Brain pericyte (primary cell): ENCODE results near the gene TMF1.

Experiments used
- DNase-seq: peaks from one replicate; pipeline ENCODE4 v3.0.0-alpha.2; 2012; ENCODE audit warnings: low read depth, low spot score

TMF1 gene

DNA sequence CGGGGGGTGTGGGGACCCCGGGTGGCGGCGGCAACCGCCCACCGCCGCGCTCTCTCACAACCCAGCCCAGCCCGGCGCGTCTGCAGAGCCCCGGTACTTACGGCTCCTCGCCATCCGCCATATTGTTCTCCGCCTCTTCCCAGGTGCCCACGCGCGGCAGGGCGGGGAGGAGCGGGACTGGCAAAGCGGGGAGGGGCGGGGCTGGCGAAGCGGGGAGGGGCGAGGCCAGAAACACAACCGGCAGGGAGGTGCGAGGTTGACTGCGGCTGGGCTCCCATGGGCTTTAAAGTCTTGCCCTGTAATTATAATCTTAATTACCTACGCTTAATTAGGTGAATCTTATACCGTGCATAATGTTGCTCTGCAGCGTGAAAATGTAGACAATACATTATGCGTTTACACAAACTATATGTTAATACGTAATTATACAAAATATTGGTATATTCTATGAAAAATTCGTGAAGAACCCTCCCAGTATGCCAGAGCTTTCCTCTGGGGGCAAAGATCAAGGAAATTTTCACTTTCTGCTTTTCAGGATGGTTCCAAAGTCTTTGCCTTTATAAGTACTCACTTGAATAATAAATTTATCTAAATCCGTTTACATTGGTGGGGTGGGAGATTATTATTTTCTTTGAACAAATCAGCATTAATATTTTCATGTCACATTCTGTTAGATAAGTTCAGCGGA lies 28.2 kb upstream of the TMF1 start, which contains the start of gene UBA3:
TSS of gene UBA3 (minus strand) at position 133 of the 688 bp plus-strand sequence. CDS start at position 121, 12 bp downstream.
- DNase-seq = no peak

DNA sequence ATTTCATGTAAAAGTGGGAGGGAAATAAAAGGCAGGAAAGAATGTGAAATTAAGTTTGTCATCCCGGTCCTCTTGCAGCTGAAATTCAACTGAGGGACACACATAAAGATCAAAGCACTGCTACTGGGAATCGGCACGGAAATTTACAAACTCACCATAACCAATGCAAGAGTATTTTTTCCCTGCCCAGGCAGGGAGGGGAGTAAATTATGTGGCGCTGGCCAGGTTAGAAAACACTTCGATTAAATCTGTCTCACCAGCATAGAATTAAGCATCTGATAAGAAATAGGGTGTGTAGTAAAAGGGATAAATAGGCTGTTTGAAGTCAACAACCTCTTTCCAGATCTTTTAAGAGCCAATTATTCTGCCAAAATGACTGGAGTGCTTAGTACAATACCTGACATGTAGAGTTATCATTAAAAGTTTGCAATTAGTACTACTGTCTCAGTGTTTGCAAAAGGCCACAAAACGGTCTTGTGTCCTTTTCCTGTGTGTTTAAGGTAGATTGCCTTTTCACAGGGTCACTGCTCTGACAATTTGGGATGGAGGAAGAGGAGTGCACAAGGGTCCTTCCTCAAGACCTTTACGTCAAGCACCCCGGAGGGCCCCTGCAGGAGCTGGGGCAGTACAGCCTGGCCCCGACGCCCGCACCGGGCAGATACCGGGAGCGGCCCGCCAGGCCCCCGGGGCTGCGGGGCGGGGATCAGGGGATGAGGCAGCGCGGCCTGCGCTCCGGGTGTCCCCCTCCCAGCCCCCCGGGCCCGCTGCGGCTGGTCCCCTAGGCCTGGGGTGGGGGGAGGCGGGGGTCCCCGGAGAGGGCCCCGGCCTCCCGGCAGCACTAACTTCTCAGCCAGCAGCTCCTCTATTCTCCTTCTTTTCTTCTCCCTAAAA lies 27.4 kb upstream of the TMF1 start:
- DNase-seq = no peak

DNA sequence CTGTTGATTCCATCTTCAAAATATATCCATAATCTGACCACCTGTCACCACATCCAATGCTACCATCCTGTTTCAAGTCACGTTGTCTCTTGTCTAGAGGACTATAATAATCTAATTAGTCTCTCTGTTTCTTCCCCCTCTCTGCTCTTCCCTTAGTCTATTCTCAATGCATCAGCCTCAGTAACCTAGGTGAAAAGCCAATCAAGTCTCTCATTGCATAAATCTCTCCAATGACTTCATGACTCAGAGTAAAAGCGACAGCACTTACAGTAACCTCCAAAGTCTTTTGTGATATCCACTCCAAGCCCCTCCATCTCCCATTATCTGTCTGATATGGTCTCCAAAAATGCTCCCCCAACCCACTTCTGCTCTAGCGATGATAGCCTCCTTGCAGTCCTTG lies 20.8 kb upstream of the TMF1 start:
- no peak for DNase-seq

DNA sequence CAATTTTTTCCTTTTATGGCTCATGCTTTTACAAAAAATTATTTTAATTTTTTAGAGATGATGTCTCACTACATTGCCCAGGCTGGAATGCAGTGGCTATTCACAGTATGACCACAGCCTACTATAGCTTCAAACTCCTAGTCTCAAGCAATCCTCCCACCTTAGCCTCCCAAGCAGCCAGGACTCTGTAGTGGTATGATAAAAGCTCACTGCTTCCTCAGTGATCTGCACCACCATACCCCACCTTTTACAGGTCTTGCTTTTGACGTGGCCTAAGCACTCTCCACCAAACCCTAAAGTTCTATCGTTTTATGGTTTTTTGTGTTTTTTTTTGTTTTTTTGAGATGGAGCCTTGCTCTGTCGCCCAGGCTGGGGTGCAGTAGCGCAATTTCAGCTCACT lies 14.0 kb upstream of the TMF1 start:
- DNase-seq = no peak

DNA sequence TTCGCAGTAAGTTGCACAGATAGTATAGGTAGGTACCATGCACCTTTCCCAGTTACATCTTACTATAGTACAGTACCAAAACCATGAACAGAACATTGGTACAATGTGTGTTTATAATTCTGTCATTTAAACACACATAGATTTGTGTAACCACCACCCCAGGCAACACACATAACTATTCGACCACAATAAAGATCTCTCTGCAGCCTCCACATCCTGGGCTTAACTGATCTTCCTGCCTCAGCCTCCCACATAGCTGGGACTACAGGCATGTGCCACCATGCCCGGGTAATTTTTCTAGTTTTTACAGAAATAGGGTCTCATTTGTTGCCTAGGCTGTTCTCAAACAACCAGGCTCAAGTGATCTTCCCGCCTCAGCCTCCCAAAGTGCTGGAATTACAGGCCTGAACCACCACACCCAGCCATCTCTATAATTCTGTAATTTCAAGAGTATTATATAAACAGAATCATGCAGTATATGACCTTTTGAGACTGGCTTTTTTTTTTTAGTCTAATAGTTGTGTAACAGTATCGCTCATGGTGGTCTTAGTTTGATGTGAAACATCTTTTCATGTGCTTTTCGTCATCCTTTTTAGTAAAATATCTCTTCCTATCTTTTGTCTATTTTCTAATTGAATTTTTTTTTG lies 13.3 kb upstream of the TMF1 start:
- DNase-seq = no peak

DNA sequence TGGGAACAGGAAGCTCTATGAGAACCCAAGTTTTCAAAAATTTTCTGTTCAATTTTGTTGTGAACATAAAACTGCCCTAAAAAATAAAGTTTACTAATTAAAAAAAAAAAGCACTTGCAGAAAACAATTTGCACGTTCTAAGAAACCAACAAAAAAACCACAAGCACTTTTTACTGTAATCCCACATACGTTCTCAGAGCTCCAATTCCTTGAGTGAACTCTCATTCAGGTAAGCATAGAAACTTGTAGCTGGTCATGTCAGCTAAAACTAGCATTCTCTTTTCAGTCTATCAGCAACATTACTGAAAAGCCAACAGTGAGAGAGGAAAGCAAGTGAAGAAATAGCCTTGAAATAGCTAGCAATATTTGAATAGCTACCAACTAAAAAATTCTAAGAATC lies 11.5 kb upstream of the TMF1 start:
- DNase-seq = no peak

DNA sequence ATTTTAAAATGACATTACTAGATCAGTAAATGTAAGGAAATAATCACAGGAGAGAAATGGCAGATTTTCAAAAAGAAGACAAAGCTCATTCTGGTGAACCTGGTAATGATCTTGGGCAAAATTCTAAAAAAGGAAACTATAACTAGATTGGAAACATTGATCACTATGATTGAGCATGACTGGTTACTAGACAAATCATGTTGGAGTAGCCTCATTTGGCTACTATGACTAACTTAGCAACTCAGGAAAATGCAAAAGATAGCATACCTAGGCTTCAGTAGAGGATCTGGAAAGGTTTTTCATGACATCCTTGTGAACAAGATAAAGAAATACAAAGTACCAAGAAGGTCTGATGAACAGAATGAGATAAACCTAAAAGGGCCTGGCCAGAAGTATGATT lies 7.6 kb upstream of the TMF1 start:
- no peak for DNase-seq

DNA sequence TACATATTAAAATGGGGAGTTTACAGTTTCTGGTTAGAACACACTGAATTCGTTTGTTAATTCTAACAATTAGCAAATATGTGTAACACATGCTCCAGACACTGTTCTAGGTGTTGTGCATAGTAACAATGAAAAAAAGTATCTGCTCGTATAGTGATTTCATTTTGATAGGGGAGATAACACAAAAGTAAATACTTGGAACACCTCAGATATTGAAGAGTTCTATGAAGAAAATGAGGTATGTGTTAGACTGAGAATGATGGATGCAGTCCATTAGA lies 6.8 kb upstream of the TMF1 start:
- no peak for DNase-seq

DNA sequence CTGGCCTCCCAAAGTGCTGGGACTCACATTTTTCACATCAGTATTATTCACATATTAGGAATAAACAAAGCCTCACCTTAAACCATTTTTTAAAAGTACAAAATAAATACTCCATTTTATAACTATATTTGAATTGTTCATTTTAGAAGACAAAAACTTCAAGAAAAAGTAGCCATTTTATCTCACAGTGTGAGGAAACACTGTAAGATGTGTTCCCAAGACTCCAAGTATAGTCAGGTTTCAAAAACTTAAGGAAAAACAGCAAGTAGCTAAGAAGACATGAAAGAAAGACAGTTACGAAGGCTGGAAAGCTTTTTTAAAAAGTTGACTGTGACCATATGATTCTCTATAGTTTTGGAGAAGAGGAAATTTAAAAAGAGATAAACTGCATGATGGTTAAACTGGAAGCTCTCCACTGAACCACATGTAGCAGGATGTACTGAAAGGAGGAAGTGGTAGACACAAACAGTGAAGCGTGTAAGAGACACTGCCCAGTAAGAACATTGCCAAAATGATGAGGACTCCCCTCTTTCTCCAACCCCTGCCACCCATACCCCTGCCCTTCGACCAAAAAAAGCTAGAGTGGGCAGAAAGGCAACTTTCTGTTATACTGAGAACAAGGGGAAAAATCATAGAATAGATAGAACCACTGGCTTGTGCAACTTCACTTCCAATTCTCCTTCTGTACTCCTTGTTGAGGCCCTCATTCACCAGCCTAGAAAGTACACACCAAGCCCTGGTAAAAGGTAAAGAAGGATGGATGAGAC lies 6.2 kb upstream of the TMF1 start:
- no peak for DNase-seq

DNA sequence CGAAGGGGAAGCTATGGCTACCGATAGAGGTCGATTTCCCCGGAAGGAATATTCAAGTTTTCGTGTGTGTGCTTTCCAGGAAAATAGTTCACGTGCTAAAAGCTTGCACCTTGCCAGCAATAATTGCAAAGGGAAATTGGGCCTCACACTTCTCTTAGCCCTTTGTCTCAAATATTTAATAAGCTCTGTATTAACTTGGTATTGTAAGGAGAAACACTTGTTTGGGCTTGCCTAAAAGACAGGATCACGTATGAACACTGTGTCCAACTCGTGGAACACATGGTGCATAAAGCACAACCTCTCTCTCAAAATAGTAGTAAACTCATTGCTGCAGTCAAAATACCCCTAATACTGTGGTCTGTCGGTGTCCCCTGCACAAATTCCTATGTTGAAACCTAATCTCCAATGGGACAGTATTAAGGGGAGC lies 352 bp upstream of the TMF1 start:
- DNase-seq = peak; percentile 12

DNA sequence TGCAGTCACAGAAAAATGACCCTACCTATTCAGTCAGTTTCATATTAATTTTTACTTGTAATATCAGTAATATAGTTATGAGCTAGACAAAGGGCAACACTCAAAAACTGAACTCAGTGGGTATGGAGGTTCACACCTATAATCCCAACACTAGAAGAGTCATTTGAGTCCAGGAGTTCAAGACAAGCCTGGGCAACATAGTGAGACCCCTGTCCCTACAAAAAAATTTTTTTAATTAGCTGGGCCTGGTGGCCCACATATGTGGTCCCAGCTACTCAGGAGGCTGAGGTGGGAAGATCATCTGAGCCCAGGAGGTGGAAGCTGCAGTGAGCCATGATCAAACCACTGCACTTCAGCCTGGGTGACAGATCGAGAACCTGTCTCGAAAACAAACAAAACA lies 3.1 kb downstream of the TMF1 start:
- no peak for DNase-seq

DNA sequence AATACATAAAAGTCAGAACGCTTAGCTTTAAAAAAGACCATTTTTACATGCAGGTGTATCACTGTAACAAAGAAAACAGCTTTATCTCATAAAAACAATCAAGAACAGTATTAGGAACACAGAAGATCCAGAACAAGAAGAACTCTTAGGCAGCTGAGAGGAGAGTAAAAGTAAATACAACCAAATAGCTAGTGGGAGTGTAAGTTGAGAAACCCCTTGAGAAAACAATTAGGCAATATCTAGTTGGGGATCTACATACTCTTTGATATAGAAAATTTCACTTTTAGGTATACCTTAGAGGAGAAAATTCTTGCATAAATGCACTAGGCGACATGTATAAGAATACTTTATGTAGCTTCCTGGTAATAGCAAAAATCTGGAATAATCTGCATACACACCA lies 7.5 kb downstream of the TMF1 start:
- DNase-seq = no peak

DNA sequence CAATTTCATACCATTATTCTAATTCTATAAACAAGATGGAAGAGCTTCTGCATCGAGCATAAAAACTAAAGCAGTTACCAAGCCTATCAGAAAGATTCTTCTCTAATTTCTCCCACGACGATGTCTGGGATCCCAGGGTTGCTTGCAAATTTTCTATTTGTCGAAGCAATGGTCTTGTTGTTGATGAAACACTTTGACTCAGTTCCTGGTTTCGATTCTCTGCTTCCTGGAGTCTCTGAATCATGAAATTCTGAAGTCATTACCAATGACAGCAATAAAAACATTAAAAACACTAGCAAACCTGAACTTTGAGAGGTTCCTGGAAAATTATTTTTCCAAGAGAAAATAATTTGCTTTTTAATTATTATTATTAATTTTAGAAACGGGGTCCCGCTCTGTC lies 18.7 kb downstream of the TMF1 start:
- no peak for DNase-seq

DNA sequence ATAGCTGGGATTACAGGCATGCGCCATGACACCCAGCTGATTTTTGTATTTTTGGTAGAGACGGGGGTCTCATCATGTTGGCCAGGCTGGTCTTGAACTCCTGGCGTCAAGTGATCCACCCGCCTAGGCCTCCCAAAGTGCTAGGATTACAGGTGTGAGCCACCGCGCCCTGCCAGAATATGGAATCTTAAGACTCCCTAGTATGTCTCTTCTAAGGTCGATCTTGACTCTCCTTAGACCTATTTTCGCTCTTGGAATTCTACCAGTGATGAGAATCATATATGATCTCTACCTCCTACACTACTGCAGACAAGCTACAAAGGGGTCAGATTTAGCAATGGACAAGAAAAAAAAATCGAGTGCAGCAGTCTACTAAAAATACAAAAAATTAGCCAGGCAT lies 19.4 kb downstream of the TMF1 start:
- DNase-seq = no peak

DNA sequence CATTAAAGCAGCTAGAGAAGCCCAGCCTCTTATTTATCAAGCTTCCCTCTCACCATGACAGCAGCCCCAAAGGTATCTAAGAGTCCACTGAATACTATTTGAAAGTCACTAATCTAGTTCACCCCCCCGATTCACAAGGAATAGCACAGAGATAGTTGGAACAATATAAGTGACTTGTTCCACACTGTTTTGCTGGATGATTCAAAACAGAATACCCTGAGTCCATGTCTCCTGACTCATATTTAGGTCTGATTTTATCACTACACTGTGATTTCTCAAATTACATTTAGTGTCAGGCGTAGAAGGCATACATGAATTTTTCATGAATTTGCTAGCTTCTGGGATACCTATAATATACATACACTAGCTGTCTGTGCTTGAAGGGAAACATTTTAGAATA lies 20.0 kb downstream of the TMF1 start:
- DNase-seq = no peak

DNA sequence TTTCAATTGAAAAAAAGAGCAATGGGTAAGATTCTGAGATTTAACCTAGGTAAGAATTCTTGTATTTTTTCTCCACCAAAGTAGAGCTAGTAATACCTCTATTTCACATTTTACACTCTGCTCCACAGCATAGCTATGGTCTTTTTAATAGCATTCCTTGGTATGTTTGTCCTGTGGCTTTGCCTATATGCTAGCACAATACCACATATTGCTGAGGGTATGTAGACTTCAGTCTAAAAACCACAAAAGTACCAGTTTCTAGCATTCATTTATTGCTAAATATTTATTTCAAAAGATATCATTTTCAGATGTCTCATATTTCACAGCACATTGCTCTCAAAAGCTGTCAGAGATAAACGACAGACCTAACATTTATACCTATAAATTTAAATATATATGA lies 20.5 kb downstream of the TMF1 start:
- no peak for DNase-seq

DNA sequence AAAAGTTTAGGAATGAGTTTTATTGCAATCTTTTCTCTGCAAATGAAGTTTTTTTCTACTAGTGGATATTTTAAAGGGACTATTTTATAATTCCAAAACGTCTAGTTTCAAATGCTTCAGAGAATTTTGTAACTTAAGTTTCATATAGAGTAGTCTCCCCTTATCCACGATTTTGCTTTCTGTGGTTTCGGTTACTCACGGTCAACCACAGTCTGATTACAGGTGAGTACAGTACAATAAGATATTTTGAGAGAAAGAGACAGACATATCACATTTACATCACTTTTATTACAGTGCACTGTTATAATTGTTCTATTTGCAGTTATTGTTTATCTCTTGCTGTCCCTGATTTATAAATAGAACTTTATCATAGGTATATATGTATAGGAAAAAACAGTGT lies 31.3 kb downstream of the TMF1 start:
- no peak for DNase-seq

DNA sequence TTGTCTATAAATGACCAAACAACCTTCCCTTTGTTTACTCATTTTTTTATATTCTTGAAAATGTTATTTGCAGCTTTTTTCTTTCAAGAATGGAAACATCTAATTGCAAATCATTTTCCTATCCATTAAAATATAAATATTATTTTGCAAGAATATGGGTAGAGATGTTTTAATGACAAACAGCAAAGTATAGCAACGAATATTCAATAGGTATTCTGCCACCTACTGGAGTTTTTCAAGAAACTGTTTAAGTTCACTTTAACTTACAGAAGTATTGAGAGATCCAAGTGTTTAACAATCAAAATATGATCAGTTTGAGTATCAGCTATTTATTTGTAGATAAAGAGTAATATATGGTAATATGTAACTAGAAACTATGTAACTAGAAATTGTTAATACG lies 31.7 kb downstream of the TMF1 start:
- DNase-seq = no peak

DNA sequence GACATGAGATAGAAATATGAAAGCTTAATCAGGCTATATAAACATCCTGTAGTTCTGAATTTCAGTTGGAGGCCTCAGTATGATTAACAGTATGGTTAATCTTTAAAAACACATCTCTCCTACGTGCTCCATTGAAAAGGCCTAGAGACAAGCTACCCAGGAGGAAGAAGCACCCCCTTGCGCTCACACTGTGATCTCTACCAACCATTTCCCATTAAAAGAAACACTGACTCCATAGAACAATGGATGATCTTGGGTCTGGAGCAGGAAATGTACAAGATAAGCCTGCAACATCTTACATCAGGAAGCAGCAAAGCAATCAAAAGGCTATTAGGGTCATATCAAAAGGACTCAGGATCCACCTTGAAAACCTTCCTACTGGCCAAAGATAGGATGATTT lies 35.2 kb downstream of the TMF1 start:
- DNase-seq = no peak

DNA sequence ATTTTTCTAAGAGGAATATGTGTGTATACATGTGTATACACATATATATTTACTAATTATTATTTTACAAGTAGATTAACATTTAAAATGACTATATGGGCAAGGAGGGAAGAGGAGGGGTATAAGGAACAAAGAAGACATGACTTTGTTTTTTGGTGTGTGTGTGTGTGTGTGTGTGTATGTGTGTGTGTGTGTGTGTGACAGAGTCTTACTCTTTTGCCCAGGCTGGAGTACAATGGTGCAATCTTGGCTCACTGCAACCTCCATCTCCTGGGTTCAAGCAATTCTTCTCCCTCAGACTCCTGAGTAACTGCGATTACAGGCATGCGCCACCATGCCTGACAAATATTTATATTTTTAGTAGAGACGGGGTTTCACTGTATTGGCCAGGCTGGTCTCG lies 36.0 kb downstream of the TMF1 start:
- no peak for DNase-seq

DNA sequence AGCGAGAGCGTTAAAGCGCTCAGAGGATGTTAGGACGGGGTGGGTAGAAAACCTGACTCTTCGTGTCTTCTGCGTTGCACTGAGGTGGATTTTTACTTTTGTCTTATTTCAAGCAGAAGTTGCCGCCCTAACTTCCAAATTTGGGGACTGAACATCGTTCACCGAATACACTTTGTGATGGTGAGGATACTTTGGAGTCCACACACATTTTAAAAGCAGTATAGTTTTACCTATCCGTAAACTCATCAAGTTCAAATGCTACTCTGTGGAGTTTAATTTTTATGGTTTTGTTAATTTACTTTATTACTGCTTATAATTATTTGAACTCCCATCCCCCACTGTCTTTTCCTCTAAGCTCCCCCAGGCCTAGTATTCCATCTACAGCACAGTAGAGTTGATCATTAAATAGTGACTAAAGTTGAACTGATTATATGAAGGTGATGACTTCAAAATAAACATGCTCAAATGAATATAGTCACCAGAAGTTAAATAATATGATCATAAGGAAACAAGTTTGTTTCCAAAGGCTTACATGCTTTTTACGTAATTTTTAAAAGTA lies 38.0 kb downstream of the TMF1 start:
- DNase-seq = no peak
